Kidney glomerular epithelial cell (primary cell): ENCODE measurements around the gene OXNAD1.

ENCODE experiments used
- DNase-seq: peaks from one replicate; lab custom pipeline; 2025; lab: John Stamatoyannopoulos, UW

The OXNAD1 gene

GRCh38 chr3:16247282-16248061 is 17.5 kb upstream of the OXNAD1 start:
- DNase-seq: peak; percentile 65

DNA sequence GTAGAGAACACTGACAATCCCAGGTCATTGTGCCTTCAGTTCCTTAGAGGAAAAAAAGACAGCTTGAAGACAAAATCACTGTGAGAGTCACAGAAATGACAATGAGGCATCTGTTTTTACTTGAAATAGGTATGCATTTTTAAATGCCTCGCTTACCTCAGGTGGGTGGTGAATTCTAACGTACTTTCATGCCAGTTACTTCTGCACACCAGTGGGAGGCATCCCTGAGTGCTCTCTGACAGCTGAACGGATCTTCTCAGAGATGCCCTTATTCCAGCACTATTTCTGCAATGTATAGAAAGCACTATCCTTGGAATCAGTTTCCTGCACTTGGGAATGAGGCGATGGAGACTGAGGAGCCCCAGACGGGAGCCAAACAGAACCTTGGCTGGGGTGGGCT is 16.5 kb upstream of the OXNAD1 start:
- DNase-seq: no peak

- peak; percentile 21 for DNase-seq
Observed at GRCh38 chr3:16249336-16249735, 15.7 kb upstream of the OXNAD1 start.

GRCh38 chr3:16249886-16250285 is 15.1 kb upstream of the OXNAD1 start:
- no peak for DNase-seq

- DNase-seq: no peak
Observed at GRCh38 chr3:16251316-16252085, 13.5 kb upstream of the OXNAD1 start.

DNA sequence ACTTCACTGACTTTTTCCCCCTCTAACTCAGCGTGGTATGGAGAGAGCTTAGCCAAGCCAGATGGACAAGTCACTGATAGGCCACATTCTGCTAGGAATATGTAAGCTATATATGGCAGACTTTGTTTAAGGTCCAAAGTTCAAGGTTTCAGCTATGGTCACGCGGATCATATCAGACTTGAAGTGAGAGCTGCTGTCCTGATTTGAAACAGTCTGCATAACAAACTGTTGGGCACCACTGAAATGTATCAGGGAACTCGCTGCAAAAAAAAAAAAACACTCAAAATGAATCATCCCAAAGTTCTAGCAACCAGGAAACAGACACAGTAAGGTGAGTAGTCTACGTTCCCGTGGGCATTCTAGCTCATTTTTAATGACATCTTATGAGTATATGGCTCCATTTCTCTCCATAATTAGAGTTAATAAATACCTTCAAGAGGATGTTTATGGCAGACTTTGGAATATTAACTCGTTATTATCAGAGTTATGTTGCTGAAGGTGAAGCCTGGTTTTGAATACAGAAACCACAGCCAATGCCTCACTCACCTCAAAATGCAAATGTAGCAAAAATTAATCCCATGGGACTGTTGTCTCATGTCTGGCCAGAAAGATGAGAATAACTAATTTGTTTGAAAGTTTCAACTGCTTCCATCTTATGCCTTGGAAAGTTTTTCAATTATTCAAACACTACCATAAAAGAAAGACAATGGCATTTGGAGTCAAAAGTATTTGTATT is 12.6 kb upstream of the OXNAD1 start:
- no peak for DNase-seq

DNA sequence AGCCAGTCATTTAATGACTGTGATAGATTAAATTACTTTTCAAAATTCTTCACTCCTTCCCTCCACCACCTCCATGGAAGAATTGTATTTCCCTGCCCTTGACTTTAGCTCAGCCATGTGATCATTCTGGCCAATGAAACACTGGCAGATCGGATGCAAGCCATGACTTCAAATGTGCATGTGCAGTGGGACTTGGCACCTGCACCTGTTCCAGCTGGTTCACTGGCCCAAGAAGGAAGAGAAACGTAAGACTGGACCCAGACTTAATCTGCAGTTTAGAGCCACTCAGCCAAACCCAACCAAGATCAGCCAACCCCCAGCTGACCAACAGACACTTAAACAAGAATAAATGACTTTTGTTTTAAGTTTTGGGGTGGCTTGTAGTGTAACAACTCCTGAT is 12.0 kb upstream of the OXNAD1 start:
- DNase-seq: no peak

DNA sequence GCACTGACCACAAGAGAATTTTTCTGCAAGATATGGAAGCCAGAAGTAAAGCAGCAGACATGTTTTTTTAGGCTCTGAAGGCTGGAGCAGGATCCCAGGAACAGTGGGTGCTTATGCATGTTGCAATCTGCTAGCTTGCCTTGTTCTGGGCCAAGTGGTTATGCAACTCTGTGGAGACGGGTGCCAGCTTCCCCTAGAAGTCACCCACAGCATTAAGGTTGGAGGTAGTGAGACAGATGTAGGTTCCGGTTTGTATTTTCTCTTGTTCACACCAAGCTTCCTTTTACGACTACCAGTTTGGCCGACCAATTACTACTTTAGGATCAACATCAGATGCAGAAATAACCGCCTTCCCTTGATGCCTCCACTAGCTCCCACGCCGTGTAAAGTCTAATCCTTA is 11.4 kb upstream of the OXNAD1 start:
- no peak for DNase-seq

GRCh38 chr3:16254916-16255315 is 10.1 kb upstream of the OXNAD1 start:
- DNase-seq: no peak

GRCh38 chr3:16255326-16255725 is 9.7 kb upstream of the OXNAD1 start:
- no peak for DNase-seq

GRCh38 chr3:16255726-16256125 is 9.3 kb upstream of the OXNAD1 start:
- no peak for DNase-seq

GRCh38 chr3:16257309-16257708 is 7.7 kb upstream of the OXNAD1 start:
- DNase-seq: no peak

- DNase-seq: no peak
Observed at GRCh38 chr3:16258177-16258576, 6.8 kb upstream of the OXNAD1 start.

DNA sequence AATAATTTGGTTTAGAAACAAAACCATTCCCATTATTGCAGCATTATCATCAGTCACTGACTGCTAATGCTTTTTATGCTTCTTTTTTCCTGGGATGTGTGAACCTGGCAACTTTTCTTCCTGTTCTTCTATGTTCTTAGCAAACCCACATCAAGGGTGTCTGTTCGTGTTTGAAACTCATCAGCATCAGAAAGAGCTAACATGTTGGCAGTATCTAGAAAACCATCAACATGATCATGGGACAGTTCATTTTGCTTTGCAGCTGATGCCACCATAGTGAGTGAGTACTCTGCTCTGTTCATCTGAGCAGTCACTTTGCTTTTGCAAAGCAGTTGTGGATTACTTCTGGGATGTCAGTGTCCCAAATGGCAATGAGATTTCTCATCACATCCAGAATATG is 6.1 kb upstream of the OXNAD1 start:
- no peak for DNase-seq

DNA sequence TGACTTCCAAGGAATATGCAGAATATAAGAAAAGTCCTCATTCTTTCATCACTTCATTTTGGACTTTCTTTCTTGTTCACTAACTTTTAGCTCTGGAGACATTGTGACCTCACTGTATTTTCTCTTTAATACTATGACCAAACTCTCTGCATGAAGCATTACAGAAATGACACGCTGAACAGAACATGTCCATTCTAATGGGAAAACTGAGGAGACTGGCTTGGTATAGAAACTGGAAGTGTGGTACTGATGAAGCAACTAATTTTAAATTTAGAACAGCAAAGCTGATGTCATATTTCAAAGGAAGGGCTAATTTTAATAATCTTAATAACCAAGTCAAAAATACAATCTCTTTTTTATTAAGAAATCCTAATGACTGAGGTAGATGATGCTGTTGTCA is 5.0 kb upstream of the OXNAD1 start:
- DNase-seq: no peak

GRCh38 chr3:16262174-16262573 is 2.8 kb upstream of the OXNAD1 start:
- DNase-seq: no peak

- DNase-seq: no peak
Observed at GRCh38 chr3:16264174-16264707, 771 bp upstream of the OXNAD1 start.

- no peak for DNase-seq
Observed at GRCh38 chr3:16265455-16265786, 409 bp downstream of the OXNAD1 start.

GRCh38 chr3:16266714-16267113 is 1.7 kb downstream of the OXNAD1 start:
- DNase-seq: no peak

GRCh38 chr3:16270855-16271254 is 5.8 kb downstream of the OXNAD1 start:
- DNase-seq: no peak

- no peak for DNase-seq
Observed at GRCh38 chr3:16272588-16272987, 7.6 kb downstream of the OXNAD1 start.

GRCh38 chr3:16273867-16274266 is 8.9 kb downstream of the OXNAD1 start:
- DNase-seq: no peak

- DNase-seq: no peak
Observed at GRCh38 chr3:16277471-16277870, 12.5 kb downstream of the OXNAD1 start.
